ENCODE data around the gene DNHD1. TPM values are rescaled to one million over a fixed set of nuclear protein-coding genes. Genes with fewer than 3 reads are reported as not detected.
A peak's percentile ranks its signal among the peaks of the same experiment; 100 is the strongest.
"Not testable (repeated sequence)": the region's sequence is repeated elsewhere in the genome, so short reads cannot be mapped to it uniquely, and the experiment has no call there.

Gene DNHD1
- polyA plus RNA-seq, 3 donors from 2014 or later: 0.74 to 1.3 (median 0.86) TPM

GRCh38 chr11:6486256-6486655, 10.8 kb upstream of the DNHD1 start:
- H3K9me3 Mint-ChIP-seq: no peaks in the 10 kb centered on the region
- no peak for DNase-seq
- H3K27ac Mint-ChIP-seq: no peak overlapping the region
- H3K36me3 Mint-ChIP-seq: peaks cover 0 to 17% (median 11%) of the 10 kb centered on the region in 3 donors
- H3K27me3 Mint-ChIP-seq (ENCODE audit: low read depth in 3 of 3): peaks cover 0 to 12% (median 0%) of the 10 kb centered on the region in 3 donors
- H3K4me3 Mint-ChIP-seq: no peak overlapping the region
- H3K4me1 Mint-ChIP-seq: peaks cover 22 to 30% of the 10 kb centered on the region in 2 donors

DNA sequence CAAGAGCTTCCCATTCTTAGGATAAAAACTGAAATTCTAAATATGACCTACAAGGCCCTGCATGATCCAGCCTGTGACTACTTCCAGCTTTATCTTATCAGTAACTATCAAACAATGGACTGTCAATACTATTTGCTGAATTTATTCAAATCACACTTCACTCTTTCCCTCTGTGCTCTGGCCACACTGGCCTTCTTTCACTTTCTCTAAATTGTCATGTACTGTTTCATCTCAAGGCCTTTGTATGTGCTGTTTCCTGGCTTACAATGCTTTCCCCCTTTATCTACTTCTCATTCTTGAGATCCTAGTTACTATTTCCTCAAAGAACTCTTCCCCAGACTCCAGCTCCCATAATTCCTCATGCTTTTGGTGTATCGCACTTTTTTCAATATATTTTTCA, 10.1 kb upstream of the DNHD1 start:
- Mint-ChIP-seq H3K27ac (no peak overlapping the region), H3K9me3 (no peaks in the 10 kb centered on the region), H3K4me3 (no peak overlapping the region), H3K27me3 (ENCODE audit: low read depth in 3 of 3) (peaks cover 0 to 8% (median 0%) of the 10 kb centered on the region in 3 donors), H3K4me1 (peaks cover 23 to 24% of the 10 kb centered on the region in 2 donors), H3K36me3 (peaks cover 0 to 22% (median 11%) of the 10 kb centered on the region in 3 donors)
- DNase-seq: no peak

DNA sequence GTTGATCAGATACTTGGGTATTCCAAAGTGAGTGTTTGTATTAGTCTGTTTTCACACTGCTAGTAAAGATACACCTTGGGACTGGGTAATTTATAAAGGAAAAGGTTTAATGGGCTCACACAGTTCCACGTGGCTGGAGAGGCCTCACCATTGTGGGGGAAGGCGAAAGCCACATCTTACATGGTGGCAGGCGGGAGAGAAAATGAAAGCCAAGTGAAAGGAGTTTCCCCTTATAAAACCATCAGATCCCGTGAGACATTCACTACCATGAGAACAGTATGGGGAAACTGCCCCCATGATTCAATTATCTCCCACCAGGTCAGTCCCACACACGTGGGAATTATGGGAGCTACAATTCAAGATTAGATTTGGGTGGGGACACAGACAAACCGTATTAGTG, 8.7 kb upstream of the DNHD1 start:
- H3K4me1 Mint-ChIP-seq: peaks cover 10 to 21% of the 10 kb centered on the region in 2 donors
- H3K27ac Mint-ChIP-seq: peak overlapping the region in 2 of 6 donors; percentile 33 to 67
- no peak for DNase-seq
- H3K27me3 Mint-ChIP-seq (ENCODE audit: low read depth in 3 of 3): peaks cover 0 to 3% (median 0%) of the 10 kb centered on the region in 3 donors
- H3K9me3 Mint-ChIP-seq: no peaks in the 10 kb centered on the region
- peaks cover 4 to 22% (median 5%) of the 10 kb centered on the region in 3 donors for H3K36me3 Mint-ChIP-seq
- H3K4me3 Mint-ChIP-seq: no peak overlapping the region

DNA sequence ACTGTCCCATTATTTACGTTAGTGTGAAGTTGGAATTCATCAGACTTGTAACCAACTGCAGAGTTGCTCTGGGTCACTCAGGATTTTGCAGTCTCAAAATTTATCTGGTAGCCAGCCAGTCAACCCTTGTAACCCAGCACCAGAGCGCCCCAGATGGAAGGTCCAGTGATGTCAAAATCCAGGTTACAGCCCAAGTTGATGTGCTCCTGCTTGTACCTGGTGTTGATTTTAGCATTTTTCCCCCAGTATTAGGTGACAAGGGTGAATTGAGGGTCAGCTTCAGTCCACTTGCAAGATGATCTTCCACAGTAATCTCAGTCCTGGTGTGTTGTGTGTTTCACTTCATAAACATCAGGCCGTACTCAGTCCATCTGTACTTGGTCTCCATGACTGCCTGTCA, 8.3 kb upstream of the DNHD1 start:
- Mint-ChIP-seq H3K27ac (peak overlapping the region in 2 of 6 donors; percentile 5 to 33), H3K4me3 (no peak overlapping the region), H3K27me3 (ENCODE audit: low read depth in 3 of 3) (no peaks in the 10 kb centered on the region), H3K4me1 (peaks cover 6 to 17% of the 10 kb centered on the region in 2 donors), H3K36me3 (peaks cover 5 to 19% (median 6%) of the 10 kb centered on the region in 3 donors), H3K9me3 (no peaks in the 10 kb centered on the region)
- no peak for DNase-seq

- no peak overlapping the region for H3K4me3 Mint-ChIP-seq
- H3K9me3 Mint-ChIP-seq: no peaks in the 10 kb centered on the region
- H3K27me3 Mint-ChIP-seq (ENCODE audit: low read depth in 3 of 3): no peaks in the 10 kb centered on the region
- peaks cover 5 to 19% (median 6%) of the 10 kb centered on the region in 3 donors for H3K36me3 Mint-ChIP-seq
- peaks cover 6 to 17% of the 10 kb centered on the region in 2 donors for H3K4me1 Mint-ChIP-seq
- no peak for DNase-seq
- H3K27ac Mint-ChIP-seq: peak overlapping the region in 1 of 6 donors; percentile 5
Observed at GRCh38 chr11:6489306-6489705, 7.8 kb upstream of the DNHD1 start.

- Mint-ChIP-seq H3K27me3 (ENCODE audit: low read depth in 3 of 3) (peaks cover 0 to 3% (median 0%) of the 10 kb centered on the region in 3 donors), H3K27ac (no peak overlapping the region), H3K9me3 (no peaks in the 10 kb centered on the region), H3K36me3 (peaks cover 12 to 20% (median 16%) of the 10 kb centered on the region in 3 donors), H3K4me3 (no peak overlapping the region), H3K4me1 (peaks cover 0 to 5% of the 10 kb centered on the region in 2 donors)
- no peak for DNase-seq
Observed at GRCh38 chr11:6498121-6498520, 1.0 kb downstream of the DNHD1 start.

- Mint-ChIP-seq H3K27ac (no peak overlapping the region), H3K36me3 (peaks cover 12 to 24% (median 15%) of the 10 kb centered on the region in 3 donors), H3K9me3 (no peaks in the 10 kb centered on the region), H3K4me3 (no peak overlapping the region), H3K4me1 (peaks cover 0 to 5% of the 10 kb centered on the region in 2 donors), H3K27me3 (ENCODE audit: low read depth in 3 of 3) (peaks cover 0 to 3% (median 0%) of the 10 kb centered on the region in 3 donors)
- no peak for DNase-seq
Observed at GRCh38 chr11:6498544-6498943, 1.5 kb downstream of the DNHD1 start.

DNA sequence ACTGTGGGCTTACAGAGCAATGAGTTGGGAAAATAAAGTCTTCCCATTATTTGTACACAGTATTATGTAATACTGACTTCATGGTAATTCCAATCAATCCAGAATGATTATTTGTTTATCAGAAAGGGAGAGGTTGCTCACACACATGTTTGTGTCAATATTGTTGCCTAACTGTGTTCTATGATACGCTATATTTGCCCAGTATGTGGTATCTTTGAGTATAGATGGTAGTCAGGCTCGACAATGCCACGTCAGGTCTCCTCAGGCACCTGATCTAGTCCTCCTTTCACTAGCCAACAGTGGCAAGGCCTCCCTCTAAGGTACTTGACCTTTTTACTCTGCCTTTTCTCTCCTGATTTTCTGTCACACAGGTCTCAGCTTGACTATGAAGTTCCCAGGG, 5.3 kb downstream of the DNHD1 start:
- H3K27ac Mint-ChIP-seq: no peak overlapping the region
- H3K36me3 Mint-ChIP-seq: peaks cover 15 to 27% (median 18%) of the 10 kb centered on the region in 3 donors
- DNase-seq: no peak
- no peak overlapping the region for H3K4me3 Mint-ChIP-seq
- no peaks in the 10 kb centered on the region for H3K9me3 Mint-ChIP-seq
- no peaks in the 10 kb centered on the region for H3K4me1 Mint-ChIP-seq
- H3K27me3 Mint-ChIP-seq (ENCODE audit: low read depth in 3 of 3): no peaks in the 10 kb centered on the region

GRCh38 chr11:6504166-6504565, 7.1 kb downstream of the DNHD1 start:
- DNase-seq: no peak
- Mint-ChIP-seq H3K36me3 (peaks cover 9 to 25% (median 14%) of the 10 kb centered on the region in 3 donors), H3K27me3 (ENCODE audit: low read depth in 3 of 3) (no peaks in the 10 kb centered on the region), H3K27ac (peak overlapping the region in 1 of 6 donors; percentile 27), H3K4me1 (no peaks in the 10 kb centered on the region), H3K4me3 (no peak overlapping the region), H3K9me3 (no peaks in the 10 kb centered on the region)

GRCh38 chr11:6505577-6506240, 8.6 kb downstream of the DNHD1 start:
- Mint-ChIP-seq H3K4me3 (no peak overlapping the region), H3K27ac (peak overlapping the region in 2 of 6 donors; percentile 43 to 85), H3K36me3 (peaks cover 13 to 32% (median 14%) of the 10 kb centered on the region in 3 donors), H3K9me3 (no peaks in the 10 kb centered on the region), H3K4me1 (no peaks in the 10 kb centered on the region), H3K27me3 (ENCODE audit: low read depth in 3 of 3) (no peaks in the 10 kb centered on the region)
- DNase-seq: peak in 2 of 3 donors; percentile 18 to 35

DNA sequence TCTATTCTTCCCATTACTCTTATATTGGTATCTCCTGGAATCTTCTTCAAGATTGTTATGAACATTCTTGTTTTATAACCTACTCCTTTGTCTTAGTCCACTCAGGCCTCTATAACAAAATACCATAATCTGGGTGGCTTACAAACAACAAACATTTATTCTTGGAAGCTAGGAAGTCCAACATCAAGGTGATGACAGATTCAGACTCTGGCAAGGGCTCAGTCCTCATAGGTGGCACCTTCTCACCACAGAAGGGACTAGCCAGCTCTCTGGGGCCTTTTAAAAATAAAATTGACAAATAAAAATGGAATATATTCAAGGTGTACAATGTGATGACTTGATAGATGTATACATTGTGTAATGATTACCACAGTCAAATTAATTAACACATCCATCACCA, 19.8 kb downstream of the DNHD1 start:
- peaks cover 17 to 59% (median 34%) of the 10 kb centered on the region in 3 donors for H3K36me3 Mint-ChIP-seq
- no peak overlapping the region for H3K4me3 Mint-ChIP-seq
- H3K27ac Mint-ChIP-seq: no peak overlapping the region
- no peak for DNase-seq
- H3K27me3 Mint-ChIP-seq (ENCODE audit: low read depth in 3 of 3): peaks cover 0 to 2% (median 0%) of the 10 kb centered on the region in 3 donors
- H3K4me1 Mint-ChIP-seq: no peaks in the 10 kb centered on the region
- no peaks in the 10 kb centered on the region for H3K9me3 Mint-ChIP-seq

- H3K27me3 Mint-ChIP-seq (ENCODE audit: low read depth in 3 of 3): no peaks in the 10 kb centered on the region
- H3K36me3 Mint-ChIP-seq: peaks cover 11 to 47% (median 21%) of the 10 kb centered on the region in 3 donors
- H3K4me1 Mint-ChIP-seq: no peaks in the 10 kb centered on the region
- no peak overlapping the region for H3K4me3 Mint-ChIP-seq
- H3K9me3 Mint-ChIP-seq: no peaks in the 10 kb centered on the region
- H3K27ac Mint-ChIP-seq: no peak overlapping the region
- no peak for DNase-seq
Observed at GRCh38 chr11:6520265-6520664, 23.2 kb downstream of the DNHD1 start.

GRCh38 chr11:6521946-6522345, 24.9 kb downstream of the DNHD1 start:
- H3K27ac Mint-ChIP-seq; DNase-seq; H3K27me3 Mint-ChIP-seq (ENCODE audit: low read depth in 3 of 3); H3K4me3 Mint-ChIP-seq; H3K9me3 Mint-ChIP-seq: not testable (repeated sequence)
- H3K36me3 Mint-ChIP-seq: peaks cover 7 to 37% (median 12%) of the 10 kb centered on the region in 3 donors
- peaks cover 10% of the 10 kb centered on the region in 2 donors for H3K4me1 Mint-ChIP-seq

DNA sequence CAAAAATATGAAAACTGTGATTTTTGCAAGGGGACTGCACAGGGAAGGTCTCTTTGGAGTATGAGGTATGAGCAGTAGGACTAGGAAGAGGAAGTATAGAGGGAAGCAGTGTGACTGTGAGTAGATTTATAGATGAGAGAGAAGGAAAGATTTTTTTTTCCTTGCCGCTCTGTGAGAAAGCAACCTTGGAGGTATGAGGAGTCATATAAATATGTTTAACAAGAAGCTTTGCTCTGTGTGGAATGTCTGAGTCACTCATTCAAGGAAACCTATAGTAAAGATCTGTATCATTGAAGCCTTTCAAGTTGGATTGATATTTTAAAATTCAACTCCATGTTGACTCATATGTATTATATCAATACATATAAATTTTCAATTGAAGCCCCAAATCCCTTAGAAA, 26.2 kb downstream of the DNHD1 start:
- peak overlapping the region in 1 of 6 donors; percentile 32 for H3K27ac Mint-ChIP-seq
- no peaks in the 10 kb centered on the region for H3K9me3 Mint-ChIP-seq
- DNase-seq: no peak
- no peak overlapping the region for H3K4me3 Mint-ChIP-seq
- H3K4me1 Mint-ChIP-seq: peaks cover 11% of the 10 kb centered on the region in 2 donors
- H3K36me3 Mint-ChIP-seq: peaks cover 7 to 25% (median 8%) of the 10 kb centered on the region in 3 donors
- no peaks in the 10 kb centered on the region for H3K27me3 Mint-ChIP-seq (ENCODE audit: low read depth in 3 of 3)

Data from immature natural killer cell (primary cell).